DND-41 (cell line): ENCODE measurements around the gene PAAF1.

ENCODE experiments used
- CTCF ChIP-seq: IDR thresholded peaks from 2 replicates; pipeline ENCODE4 v1.5.1; 2012; ENCODE audit warnings: borderline replicate concordance, low read length, moderate library complexity, mild to moderate bottlenecking; ENCODE audit not compliant: poor library complexity, severe bottlenecking; ENCODE audit errors: extremely low read depth
- EZH2 ChIP-seq: IDR thresholded peaks from 3 replicates; pipeline ENCODE4 v1.6.1; 2012; ENCODE audit warnings: borderline replicate concordance, low read depth, mild to moderate bottlenecking, moderate library complexity, low read length, inconsistent platforms; ENCODE audit not compliant: severe bottlenecking

DNA sequence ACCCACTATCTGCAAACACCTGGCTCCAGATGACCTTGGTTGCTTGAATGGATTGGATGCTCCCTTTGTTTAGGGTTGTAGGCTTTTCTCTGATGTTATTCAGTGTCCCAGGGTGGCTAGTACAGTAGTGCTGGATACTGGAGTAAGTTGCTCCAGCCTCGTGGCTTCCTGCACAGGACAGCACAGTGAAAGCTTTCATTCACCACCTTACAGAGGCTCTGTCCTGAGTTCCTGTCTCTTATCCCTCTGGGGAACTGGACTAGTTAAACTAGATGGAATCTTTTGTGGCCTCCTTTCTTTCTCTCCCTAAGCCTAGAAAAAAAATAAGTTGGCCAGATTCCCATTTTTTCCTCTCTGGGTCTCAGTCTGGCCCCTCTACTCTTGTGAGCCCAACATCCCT is 46.5 kb upstream of the PAAF1 start:
- no peak for TF ChIP-seq CTCF
- TF ChIP-seq EZH2 = no peak
